Skin epidermis (tissue), 12 donors: ENCODE measurements around the gene GADD45A.

Experiments
- H3K27ac ChIP-seq, 21 experiments: fragments of 200-600 bp; sonication (generic) in 11 of 21; one replicate each; pipeline ENCODE4 v1.5.0; 2020; ENCODE audit warnings: mild to moderate bottlenecking in 3 of 21, inconsistent platforms in 2 of 21, moderate library complexity in 2 of 21
- H3K4me3 ChIP-seq, 7 experiments: fragments of 200-600 bp; sonication (generic) in 2 of 7; one replicate each; pipeline ENCODE4 v1.5.0; 2020; ENCODE audit warnings: inconsistent platforms in 2 of 7, mild to moderate bottlenecking in 2 of 7, moderate library complexity in 1 of 7

Gene GADD45A

DNA sequence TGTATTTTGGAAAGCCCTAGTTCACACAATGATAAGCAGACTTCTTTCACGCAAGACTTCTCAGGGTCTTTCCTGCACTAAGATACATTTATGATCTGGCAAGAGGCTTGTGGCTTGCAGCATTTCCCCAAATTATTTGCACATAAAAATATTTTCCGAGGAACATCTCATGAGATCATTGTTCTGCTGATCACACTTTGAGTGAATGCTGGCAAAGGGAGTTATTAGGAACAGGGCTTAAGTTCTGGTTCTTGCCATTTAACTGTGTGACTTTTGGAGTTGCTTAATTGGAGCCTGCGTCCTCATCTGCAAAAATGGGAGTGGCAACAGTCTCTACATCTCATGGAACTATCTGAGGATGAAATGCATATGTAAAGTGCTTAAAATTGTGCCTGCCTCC lies 50.2 kb downstream of the GADD45A start:
- Histone ChIP-seq H3K27ac (peak overlapping the region in 16 of 21 experiments; percentile 21 to 85 (median 76)), H3K4me3 (no peak overlapping the region)

DNA sequence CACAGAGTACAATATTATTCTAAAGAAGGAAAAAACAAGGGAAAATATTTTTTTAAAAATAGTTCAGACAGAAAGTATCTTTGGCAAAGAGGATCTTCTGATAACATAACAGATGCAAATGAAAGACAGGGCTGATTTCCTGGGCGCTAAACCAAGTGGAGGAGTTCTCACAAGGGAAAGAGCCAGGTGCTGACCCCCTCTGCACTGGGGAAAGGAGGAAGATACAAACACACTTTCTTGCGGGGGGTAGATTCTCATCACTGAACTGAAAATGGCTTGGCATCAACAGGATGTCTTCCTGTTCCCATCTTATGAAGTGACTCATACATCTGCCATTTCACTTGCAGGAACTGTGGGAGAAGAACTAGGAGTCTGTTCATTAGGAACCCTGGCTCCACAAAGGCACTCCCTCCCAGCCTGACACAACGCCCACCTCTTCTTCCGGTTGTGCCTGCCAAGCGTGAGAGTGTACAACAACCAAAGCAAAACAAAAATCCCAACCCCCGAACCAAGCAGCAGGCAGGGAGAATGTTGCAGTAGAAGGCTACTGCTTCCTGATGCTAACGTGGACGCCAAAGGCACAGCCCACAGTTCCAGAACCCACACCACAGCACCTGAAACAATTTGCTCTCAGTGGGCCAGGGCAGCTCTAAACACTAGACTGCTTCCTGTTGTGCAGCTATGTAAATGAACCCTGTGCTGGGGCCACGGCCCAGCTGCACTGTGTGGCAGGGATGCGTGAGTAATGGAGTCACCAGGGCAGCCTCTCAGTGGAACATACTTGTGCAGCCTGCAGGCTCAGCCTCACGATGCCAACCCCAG lies 51.0 kb downstream of the GADD45A start:
- H3K27ac ChIP-seq, result peak overlapping the region in 20 of 21 experiments; percentile 37 to 86 (median 76)
- H3K4me3 ChIP-seq, result peak overlapping the region in 1 of 7 experiments; percentile 9

DNA sequence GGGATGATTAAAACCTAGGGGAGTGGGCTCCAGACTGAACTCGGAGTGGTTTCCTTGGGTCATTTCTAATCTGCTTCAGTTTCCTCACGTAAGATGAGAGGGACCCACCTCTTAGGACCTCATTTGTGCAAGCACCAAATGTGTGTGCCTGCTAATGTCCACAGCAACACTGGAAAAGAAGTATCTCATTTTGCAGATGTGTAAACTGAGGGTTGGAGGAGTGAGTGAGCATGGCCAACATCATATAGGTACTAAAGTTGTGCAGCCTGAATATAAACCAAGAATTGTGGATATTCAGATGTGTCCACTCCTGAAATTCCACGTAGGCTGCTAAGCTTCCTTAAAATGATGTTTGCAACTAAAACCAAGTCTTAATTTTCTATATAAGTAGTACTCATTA lies 51.7 kb downstream of the GADD45A start:
- Histone ChIP-seq H3K27ac (peak overlapping the region in 20 of 21 experiments; percentile 37 to 86 (median 76)), H3K4me3 (no peak overlapping the region)

GRCh38 chr1:67737875-67738274 lies 52.9 kb downstream of the GADD45A start:
- H3K4me3 ChIP-seq, result no peak overlapping the region
- peak overlapping the region in 2 of 21 experiments; percentile 5 to 85 for H3K27ac ChIP-seq
